NCI-H2081 treated with DMSO at 0.1 percent for 48 hours (cell line): ENCODE results near the gene HELQ.

Experiments
- DNase-seq: peaks from one replicate; lab custom pipeline; 2025; lab: John Stamatoyannopoulos, UW

Gene HELQ

GRCh38 chr4:83369831-83370639 lies 85.6 kb downstream of the HELQ start:
- no peak for DNase-seq

GRCh38 chr4:83364312-83364711 lies 91.3 kb downstream of the HELQ start:
- DNase-seq, result no peak

DNA sequence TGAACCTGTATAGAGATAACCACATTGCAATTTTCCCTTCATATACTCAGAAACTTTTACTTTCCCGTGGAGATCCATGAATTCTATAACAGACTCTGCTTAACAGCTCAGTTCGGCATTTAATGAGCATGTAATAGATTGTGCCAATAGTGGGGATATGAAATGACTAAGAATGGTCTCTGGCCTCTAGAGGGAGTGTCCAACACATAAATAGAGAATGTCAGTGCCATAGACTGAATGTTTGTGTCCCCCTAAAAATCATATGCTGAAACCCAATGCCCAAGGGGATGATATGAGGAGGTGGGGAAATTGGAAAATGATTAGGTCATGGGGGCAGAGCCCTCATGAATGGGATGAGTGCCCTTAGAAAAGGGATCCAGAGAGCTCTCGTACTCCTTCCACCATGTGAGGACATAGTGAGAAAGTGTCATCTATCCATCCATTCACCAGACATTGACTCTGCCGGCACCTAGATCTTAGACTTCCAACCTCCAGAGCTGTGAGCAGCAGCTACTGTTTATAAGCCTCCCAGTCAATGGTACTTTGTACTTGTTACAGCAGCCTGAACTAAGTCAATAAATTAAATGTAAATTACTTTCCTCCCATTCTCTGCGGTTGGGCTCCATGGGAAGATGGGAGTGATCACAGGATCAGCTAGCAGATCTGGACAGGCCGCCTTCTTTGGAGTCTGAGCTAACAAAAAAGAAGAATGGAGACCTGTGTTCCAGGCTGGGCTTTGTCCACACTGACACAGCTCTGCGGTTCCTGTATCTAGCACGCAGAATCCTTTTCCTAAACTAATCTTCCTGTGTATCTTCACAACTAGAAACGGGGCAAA lies 92.9 kb downstream of the HELQ start:
- DNase-seq, result no peak

GRCh38 chr4:83361416-83362103 lies 94.1 kb downstream of the HELQ start:
- DNase-seq, result no peak

DNA sequence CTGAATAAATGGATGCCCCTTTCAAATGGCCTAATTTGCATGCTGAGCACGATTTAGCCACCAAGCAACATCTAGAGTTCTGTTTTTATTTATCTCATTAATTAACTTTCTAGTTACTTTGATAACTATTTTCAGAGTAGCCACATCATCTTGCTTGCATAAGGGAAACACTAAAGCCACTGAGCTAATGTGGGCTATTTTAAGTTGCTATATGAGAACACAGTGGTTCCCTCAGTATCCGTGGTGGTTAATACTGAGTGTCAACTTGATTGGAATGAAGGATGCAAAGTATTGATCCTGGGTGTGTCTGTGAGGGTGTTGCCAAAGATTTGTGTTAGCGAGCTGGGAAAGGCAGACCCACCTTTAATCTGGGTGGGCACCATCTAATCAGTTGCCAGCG lies 95.6 kb downstream of the HELQ start:
- no peak for DNase-seq

- no peak for DNase-seq
Observed at GRCh38 chr4:83358410-83358809, 97.2 kb downstream of the HELQ start.
